GM18907 (cell line): ENCODE measurements around the gene DUSP15.
"Not testable (repeated sequence)": the region's sequence is repeated elsewhere in the genome, so short reads cannot be mapped to it uniquely, and the experiment has no call there.

Experiments
- ATAC-seq: cut with Tn5 transposase; IDR thresholded peaks from one replicate; pipeline ENCODE4 v1.9.1; 2021; ENCODE audit warnings: mild to moderate bottlenecking, moderate library complexity; ENCODE audit not compliant: unreplicated experiment

DUSP15 gene, protein sequence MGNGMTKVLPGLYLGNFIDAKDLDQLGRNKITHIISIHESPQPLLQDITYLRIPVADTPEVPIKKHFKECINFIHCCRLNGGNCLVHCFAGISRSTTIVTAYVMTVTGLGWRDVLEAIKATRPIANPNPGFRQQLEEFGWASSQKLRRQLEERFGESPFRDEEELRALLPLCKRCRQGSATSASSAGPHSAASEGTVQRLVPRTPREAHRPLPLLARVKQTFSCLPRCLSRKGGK

DNA sequence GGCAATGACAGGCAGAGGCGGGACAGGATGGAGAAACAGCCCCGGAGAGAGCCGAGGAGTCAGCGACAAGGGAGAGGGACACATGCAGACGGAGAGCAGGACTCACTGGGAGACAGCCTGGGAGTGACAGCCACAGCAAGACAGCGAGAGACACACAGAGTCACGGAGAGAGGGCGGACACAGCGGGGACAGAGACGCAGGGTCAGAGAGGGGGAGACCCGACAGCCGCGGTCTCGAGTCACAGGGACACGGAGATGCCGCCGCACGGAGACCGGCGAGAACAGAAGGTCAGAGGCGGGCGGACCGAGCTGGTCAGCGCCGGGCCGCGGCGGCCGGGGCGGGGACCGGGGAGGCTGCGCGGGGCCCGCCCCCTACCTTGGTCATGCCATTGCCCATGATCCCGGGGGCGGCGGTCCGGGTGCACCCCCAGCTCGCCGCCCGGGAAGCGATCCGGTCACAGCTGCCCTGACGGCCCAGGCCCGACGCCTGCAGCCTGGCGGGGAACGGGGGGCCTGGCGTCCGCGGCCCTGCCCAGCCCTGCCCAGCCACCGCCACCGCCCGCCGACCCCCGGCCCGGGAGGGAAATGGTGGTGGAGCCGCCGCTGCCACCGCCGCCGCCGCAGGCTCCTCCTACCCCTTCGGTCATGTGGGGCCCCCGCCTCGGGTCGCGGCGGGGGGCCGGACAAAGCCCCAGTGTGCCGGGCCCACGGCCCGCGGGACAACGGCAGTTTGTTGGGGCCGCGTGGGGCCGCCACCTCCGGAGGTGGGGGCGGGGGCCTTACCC is at the start of gene DUSP15, which contains the start of gene TTLL9:
Gene DUSP15, minus strand, starts transcription at position 586 of the 784 bp plus-strand sequence. Its CDS starts 190 bp downstream, at position 396.
Gene TTLL9, plus strand, starts transcription at position 693 of the 784 bp plus-strand sequence. CDS start 493 bp downstream, outside the sequence.
- ATAC-seq, result no peak

DNA sequence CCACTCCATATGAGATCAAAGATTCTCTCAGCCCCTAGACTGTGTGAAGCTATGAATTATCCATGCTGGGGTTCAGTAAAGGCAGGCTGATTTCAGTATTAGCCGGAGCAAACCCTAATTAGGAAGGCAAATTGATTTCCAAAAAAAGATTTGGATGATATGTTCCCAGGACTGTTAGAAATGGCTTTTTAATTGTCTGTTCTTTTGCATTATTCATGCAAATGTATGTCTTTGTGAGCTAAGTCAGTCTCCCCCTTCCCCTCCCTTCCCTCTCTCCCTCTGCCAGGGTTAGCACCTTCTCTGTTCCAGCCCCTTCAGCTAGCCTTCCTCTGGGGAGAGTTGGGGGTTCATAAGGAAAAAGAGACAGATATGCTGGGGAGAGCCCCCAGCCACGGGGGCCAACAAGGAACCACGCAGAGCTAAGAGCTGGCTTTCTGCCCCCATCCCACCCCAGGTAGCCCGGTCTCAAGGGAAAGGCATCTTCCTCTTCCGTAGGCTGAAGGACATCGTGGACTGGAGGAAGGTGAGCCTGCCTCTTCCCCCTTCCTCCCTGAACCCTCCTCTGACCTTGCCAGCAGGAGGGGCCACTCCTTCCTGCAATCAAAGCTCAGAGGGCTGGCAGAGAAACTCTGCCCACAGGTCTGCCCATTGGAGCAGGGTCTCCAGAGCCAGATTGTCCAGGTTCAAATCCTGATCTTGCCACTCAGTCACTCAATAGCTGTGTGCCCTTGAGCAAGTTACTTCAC is 49.3 kb upstream of the DUSP15 start:
- no peak for ATAC-seq

DNA sequence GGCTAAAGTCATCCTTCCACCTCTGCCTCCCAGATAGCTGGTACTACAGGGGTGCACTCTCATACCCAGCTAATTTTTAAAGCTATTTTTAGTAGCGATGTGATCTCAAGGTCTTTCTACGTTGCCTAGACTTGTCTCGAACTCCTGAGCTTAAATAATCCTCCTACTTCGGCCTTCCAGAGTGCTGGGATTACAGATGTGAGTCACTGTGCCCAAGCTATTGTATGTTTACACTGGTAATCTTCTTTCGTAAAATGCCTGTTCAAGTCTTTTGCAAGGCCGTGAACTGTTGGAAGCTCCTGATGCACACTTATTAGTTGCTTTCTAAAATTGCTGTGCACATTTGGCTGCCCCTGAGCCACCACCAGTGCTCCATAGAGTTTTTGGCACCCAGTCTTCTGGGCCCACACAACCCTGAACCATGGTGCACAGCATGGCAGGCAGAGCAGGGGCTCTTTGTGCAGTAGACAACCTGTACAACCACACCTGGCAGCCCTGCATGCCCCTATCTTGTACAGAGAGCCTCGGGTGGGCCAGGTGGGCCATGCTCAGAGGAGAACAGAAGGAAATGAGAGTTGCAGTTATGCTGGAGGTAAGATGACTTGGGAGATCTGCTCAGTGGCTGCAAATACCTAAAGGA is 48.3 kb upstream of the DUSP15 start:
- no peak for ATAC-seq

DNA sequence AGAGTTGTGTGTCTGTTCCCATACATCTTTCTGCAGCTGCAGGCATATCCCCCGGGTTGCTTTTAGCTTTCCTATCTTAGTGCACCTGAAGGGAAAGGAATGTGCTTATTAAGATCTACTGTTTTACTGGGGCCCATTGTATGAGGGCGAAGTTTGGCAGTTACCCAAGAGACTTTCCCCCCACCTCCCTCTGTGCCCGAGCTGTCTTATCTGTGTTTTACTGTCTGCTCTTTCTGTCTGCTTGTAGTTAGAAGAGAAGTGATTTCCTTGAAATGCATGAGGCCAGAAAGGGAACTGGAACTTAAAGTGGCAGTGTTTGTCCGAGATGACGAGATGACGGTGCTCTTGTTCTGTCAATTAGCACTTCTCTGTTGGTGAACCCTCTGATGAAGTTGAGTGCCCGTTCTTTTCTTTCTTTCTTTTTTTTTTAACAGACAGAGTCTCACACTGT is 47.7 kb upstream of the DUSP15 start:
- not testable (repeated sequence) for ATAC-seq

DNA sequence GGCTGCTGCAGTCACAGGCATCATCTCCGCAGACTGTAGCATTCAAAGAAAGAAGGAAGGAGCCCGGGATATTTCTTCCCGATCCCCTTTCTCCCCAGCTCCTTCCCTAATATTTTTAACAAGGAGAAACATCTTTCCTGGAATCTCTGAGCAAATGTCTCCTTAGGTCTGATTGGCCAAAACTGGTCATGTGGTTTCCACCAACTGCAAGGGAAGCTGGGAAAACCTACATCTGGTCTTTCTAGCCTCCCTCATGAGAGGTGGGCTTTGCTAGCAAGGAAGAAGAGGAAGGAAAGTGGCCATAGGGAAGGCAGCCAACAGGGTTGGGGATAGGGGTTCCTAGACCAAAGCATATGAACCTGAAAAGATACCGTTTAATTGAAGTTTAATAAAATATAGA is 46.4 kb upstream of the DUSP15 start:
- no peak for ATAC-seq

DNA sequence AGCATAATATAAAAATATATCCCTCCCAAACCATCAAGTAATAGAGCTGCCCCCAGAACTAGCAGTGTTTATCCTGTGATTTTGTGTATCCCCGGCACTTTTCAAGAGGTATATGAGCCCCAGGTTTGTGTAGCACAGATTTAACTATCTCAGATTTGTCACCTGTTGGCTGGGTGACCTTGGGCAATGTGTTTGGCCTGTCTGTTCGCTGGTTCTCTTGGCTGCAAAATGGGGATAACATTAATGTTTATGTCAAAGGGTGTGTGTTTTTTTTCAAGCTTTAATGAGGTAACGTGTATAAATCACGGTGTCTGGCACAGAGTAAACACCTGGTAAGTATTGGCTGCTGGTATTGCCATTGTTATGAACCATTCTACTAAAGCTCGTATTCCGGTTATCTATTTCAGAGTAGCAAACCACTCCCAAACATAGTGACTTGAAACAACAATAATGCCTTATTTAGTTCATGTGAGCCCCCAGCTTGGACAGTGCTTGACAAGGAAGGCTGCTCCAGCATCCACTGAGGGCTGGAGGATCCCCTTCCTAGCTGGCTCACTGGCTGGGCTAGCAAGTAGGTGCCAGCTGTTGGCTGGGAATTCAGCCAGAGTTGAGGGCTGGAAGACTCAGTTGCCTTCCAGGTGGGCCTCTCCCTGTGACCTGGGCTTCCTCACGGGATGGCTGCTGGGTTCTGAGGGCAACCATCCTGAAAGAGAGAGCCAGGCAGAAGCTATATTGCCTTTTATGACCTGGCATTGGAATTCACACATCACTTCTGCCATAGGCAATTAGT is 45.4 kb upstream of the DUSP15 start:
- ATAC-seq, result no peak

DNA sequence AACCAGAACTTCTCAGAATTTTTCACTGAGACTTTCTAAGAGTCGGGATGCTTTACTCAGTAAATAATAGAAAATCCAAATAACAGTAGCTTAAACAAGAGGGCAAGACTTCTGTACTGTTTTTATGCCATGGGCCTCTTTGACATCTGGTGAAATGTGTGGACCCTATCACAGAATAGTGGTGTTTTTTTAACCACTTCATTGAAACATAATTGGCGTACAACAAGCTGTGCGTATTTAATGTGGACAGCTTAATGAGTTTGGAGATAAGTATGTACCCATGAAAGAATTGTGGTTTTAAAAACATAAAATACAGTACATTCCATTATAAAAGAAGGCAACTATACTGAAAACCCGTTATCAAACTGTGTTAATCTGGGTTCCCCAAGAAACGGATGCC is 43.8 kb upstream of the DUSP15 start:
- ATAC-seq, result no peak

DNA sequence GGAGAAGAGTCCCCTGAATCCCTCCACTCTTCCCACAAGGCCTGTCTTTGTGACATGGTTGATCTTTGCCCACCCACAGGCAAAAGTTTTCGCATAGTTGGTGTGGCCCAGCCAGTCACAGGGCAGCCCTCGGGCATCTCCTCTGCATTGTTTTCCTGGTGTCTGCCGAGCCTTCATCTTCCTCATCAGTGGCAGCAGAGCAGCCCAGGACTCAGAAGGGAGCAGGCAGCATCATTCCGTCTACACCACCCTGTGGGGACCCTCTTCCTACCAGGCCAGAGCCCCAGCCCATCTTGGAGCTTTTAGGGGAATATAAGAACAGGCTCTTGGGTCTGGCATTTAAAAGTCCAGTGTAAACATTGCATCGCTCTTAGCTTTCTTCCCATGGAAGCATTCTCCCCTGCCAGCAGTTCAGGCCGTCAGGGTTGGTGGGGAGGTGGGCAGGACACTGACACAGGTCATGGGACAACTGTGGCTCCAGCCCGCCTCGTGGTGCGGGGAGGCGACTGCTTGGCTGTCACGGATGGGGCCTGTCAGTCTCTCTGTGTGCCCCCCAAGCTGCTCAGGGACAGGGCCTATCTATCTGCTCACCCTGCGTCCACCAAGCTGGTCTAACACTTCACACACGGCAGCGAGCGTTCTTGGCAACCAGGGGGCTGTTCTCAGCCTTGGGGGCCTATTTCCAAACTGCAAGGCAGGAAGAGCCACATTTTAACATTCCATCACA is 43.3 kb upstream of the DUSP15 start:
- ATAC-seq, result no peak

DNA sequence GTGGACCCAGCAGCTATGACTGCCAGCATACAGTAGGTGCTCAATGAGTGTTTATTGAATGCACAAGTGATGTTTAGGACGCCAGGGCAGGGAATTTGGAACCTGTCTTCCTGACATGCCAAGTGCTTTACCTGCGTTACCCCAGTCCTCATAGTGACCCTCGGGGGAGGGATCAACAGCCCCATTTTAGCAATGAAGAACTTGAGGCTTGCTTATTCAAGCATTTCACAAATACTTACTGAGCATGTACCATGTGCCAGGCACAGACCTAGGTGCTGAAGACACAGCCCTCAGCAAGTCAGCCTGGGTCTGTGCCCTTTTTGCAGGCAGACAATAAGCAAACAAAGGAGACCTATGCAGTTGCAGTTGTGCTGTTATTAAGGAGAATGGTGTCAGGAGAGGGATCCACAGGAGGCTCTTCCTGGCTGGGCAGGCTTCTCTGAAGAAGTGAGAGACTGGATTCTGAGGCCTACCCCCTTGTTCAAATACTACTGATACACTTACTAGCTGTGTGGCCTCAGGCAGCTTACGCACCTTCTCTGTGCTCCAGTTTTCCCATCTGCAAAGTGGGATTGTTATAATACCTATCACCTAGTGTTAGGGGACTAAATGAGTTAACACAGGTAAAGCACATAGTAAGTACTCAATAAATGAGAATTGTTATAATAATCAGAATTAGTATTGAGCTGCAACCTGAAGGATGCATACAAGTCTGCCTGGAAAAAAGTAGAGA is 39.9 kb upstream of the DUSP15 start:
- no peak for ATAC-seq

DNA sequence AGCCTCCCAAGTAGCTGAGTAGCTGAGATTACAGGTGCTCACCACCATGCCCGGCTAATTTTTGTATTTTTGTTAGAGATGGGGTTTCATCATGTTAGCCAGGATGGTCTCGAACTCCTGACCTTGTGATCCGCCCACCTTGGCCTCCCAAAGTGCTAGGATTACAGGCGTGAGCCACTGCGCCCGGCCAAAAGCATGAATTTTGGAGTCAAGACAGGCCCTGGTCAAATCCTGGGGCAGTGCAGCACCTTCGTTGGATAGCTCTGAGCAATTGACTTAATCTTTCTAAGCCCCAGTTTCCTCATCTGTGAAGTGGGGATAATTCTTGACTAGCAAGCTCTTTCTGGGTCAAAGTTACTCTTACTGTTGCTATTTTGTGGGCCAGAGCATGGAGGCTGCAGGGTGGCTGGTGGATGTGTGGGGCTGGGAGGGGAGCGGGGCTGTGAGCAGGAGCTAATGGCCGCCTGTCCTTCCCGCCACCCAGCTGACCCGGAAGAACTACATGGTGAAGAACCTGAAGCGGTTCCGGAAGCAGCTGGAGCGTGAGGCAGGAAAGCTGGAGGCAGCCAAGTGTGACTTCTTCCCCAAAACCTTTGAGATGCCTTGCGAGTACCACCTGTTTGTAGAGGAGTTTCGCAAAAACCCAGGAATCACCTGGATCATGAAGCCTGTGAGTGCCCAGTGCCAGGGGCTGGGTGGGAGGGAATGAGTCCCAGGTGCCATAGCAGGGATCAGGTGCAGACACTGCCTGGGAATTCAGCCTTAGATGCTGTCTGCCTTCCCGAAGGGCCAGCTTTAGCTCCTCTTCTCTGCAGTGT is 39.1 kb upstream of the DUSP15 start:
- ATAC-seq, result no peak

DNA sequence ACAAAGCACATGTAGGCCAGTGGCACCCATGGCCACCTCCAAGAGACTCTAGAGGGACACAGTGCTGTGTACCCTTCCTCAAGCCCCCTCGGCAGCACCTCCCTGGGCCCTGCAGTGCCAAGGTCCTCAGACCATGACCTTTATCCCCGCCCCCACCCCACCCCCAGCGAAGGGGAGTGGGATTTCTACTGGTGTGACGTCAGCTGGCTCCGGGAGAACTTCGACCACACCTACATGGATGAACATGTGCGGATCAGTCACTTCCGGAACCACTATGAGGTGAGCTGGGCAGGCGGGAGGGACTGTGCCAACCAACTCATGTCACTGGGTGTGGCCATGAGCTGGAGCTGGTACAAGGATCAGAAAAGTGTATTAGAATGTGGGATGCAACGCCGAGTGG is 38.1 kb upstream of the DUSP15 start:
- ATAC-seq, result no peak

DNA sequence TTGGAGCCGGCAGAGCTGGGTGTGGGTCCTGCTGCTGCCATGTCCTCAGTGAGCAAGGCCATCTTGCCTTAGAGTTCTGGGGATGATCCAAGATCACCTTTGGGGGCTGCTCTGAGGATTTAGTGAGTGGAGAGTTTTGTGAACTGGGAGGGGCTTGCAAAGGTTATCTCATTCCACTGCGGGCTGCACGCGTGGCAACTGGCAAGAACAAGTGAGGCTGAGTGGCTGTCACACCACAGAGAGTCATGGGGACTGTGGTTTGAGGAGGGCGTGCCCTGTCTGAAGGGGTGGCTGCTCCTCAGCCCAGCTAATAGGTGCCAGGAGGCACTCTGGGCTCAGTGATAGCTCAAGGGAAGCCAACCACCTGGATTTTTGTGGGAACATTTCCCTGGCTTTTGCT is 37.7 kb upstream of the DUSP15 start:
- ATAC-seq, result no peak

DNA sequence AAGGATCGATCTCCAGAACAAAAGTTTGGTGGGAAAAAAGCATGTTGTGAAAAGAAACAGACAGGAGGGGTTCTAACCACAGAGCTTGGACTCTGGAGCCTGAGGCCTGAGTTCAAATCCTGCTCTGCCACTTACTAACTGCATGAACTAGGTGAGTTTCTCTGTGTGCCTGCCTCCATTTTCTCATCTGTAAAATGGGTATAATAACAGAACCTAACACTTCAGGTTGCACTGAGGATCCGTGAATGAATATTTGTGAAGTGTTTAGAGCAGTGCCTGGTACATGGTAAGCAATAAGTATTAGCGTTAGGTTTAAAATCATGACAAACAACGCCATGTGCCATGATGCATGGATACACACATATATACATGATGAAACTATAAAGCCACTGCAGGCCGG is 36.7 kb upstream of the DUSP15 start:
- no peak for ATAC-seq

DNA sequence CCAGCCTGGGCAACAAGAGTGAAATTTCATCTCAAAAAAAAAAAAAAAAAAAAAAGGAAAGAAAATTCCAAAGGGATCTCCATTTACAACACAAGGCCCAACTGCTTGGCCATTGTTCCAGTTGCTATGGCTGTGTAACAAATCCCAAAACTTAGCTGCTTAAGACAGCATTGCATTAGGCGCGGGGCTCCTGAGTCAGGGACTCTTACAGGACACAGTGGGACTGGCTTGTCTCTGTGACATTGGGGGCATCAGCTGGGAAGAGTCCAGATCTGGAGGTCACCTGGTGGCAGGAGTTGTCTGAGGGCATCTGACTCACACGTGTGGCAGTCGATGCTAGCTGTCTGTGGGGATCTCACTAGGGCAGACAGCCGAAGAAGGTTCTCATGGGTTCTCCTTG is 35.7 kb upstream of the DUSP15 start:
- no peak for ATAC-seq

DNA sequence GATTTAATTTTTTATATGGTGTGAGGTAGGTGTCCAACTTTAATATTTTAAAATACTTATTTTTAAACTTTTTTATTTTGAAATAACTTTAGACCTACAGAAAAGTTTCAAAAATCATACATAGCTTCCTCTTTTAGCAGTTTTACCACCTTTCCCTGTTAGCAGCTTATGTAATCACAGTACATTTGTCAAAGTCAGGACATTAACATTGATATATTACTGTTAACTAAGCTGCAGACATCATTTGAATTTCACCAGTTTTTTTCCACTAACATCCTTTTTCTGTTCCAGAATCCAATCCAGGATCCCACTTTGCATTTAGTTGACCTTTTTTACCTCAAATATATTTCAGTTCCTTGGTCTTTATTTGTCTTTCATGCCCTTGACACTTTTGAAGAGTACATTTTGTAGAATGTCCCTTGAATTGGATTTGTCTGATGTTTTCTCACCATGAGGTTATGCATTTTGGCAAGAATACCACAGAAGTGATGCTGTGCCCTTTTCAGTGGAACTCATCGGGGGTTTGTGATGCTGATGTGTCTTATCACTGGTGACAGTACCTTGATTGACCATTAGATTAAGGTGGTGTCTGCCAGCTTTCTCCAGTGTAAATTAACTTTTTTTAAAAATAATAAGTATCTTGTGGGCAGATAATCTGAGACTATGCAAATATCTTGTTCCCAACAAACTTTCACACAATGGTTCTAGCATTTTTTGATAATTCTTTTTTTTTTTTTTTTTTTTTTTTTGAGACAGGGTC is 33.5 kb upstream of the DUSP15 start:
- no peak for ATAC-seq

DNA sequence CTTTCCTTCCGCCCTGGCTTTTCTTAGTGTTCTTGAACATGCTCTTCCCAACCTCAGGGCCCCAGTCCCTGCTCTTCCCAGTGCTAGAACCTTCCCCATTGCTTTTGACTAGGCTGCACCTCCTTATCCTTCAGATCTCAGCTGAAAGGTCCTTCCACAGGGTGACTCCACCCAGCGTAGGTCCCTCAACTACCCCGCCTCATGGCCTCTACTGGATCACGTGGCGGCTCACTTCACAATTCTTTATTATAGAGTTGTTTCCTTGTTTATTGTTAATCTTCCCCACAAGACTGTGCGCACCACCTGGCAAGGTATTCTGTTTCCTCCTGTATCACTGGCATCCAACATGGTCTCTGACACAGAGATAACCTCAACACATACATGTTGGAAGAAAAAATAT is 31.3 kb upstream of the DUSP15 start:
- ATAC-seq, result no peak

DNA sequence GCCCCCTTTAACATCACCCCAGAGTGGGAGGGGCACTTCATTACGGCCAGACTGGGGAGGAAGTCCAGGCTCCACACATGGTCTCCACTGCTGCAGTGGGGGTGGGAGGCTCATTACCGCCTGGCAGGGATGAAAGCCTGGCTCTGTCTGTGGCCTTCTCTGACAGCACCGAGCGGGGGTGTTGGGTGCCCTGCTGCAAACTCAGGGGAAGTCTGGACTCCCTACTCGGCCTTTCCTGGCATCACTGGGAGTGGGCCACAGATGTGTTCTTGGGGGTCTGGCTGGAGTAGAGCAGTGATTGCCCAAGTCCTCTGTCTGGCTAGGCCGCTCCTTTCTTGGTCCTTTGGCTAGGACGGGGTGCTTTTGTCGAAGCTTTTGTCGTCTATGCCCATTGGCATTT is 27.2 kb upstream of the DUSP15 start:
- no peak for ATAC-seq
